Endothelial cell of umbilical vein (primary cell): ENCODE results near the gene LRRC8B. TPM values are rescaled to one million over a fixed set of nuclear protein-coding genes. Genes with fewer than 3 reads are reported as not detected.

Experiments
- BruUV-seq: library from RNA; stranded (reverse); fragments of 400-500 nt; replicated peaks from 2 replicates; lab custom pipeline; 2021; lab: Mats Ljungman, UMichigan
- CTCF ChIA-PET: fragments of 300-600, 350-600 bp; sonication (Branson Sonifier 250); formaldehyde crosslinking; loops from one replicate; lab custom pipeline; 2021; ENCODE audit warnings: antibody characterized with exemption, inconsistent platforms; lab: Charles Lee
- POLR2A ChIA-PET: fragments of 300-600, 350-600 bp; sonication (Branson Sonifier 250); formaldehyde crosslinking; loops from one replicate; lab custom pipeline; 2021; ENCODE audit warnings: antibody characterized with exemption, inconsistent platforms; lab: Charles Lee
- DNase-seq: peaks from one replicate; pipeline ENCODE4 v3.0.0-alpha.2; 2011; ENCODE audit warnings: low read depth, low spot score
- FAIRE-seq: peaks from 2 replicates; lab custom pipeline; 2011; peaks lifted over from hg19 to GRCh38; lab: Jason Lieb, UNC
- H2AFZ ChIP-seq: 2 replicates; pipeline ENCODE4 v1.6.0; 2012; ENCODE audit warnings: low read depth, low read length, control low read depth, inconsistent platforms
- H3K27ac ChIP-seq: 2 replicates; pipeline ENCODE4 v1.5.1; 2011; ENCODE audit warnings: low read depth, mild to moderate bottlenecking, control low read depth, low read length, moderate library complexity; ENCODE audit not compliant: insufficient read depth
- H3K27me3 ChIP-seq, 2 experiments: 2 replicates each; pipeline versions ENCODE4 v1.6.0 to v1.6.1; 2011; ENCODE audit warnings: low read length in 2 of 2, mixed read lengths in 1 of 2; ENCODE audit not compliant: control insufficient read depth in 2 of 2, insufficient read depth in 2 of 2
- H3K36me3 ChIP-seq, 2 experiments: 2 replicates in 1 of 2; 3 replicates in 1 of 2; pipeline ENCODE4 v1.5.1; 2011; ENCODE audit warnings: low read length in 2 of 2, mild to moderate bottlenecking in 1 of 2, moderate library complexity in 1 of 2; ENCODE audit not compliant: control insufficient read depth in 2 of 2, insufficient read depth in 2 of 2; ENCODE audit errors: extremely low read depth in 1 of 2
- H3K4me1 ChIP-seq: 3 replicates; pipeline ENCODE4 v1.5.1; 2011; ENCODE audit warnings: mild to moderate bottlenecking, low read length; ENCODE audit not compliant: control insufficient read depth, insufficient read depth; ENCODE audit errors: extremely low read depth
- H3K4me2 ChIP-seq: 2 replicates; pipeline ENCODE4 v1.6.1; 2011; ENCODE audit warnings: low read length, control low read depth, mixed read lengths; ENCODE audit not compliant: insufficient read depth
- H3K4me3 ChIP-seq, 3 experiments: fragments of 200-600 bp in 1 of 3; sonication (generic), shearing (Covaris generic) in 1 of 3; replicated peaks in 1 of 3; 2 replicates each; pipeline ENCODE4 v1.5.1; 2011 to 2016; ENCODE audit warnings: control low read depth in 3 of 3, low read length in 3 of 3, mild to moderate bottlenecking in 2 of 3, inconsistent platforms in 1 of 3, low read depth in 1 of 3, moderate library complexity in 1 of 3; ENCODE audit not compliant: insufficient read depth in 1 of 3
- H3K79me2 ChIP-seq: 2 replicates; pipeline ENCODE4 v1.6.0; 2012; ENCODE audit warnings: low read length, inconsistent platforms; ENCODE audit not compliant: control insufficient read depth, insufficient read depth
- H3K9ac ChIP-seq: replicated peaks from 2 replicates; pipeline ENCODE3; 2011; ENCODE audit warnings: low read length, control low read depth; ENCODE audit not compliant: insufficient read depth; ENCODE audit errors: extremely low read depth
- H3K9me1 ChIP-seq: replicated peaks from 3 replicates; pipeline ENCODE4 v1.6.0; 2011; ENCODE audit warnings: mild to moderate bottlenecking, low read length; ENCODE audit not compliant: control insufficient read depth, insufficient read depth; ENCODE audit errors: extremely low read depth
- H3K9me3 ChIP-seq: replicated peaks from 2 replicates; pipeline ENCODE4 v1.5.1; 2012; ENCODE audit warnings: low read length, inconsistent platforms; ENCODE audit not compliant: control insufficient read depth, insufficient read depth
- H4K20me1 ChIP-seq: replicated peaks from 2 replicates; pipeline ENCODE3; 2011; ENCODE audit warnings: mild to moderate bottlenecking, low read length; ENCODE audit not compliant: control insufficient read depth, insufficient read depth; ENCODE audit errors: extremely low read depth
- EZH2 ChIP-seq: IDR thresholded peaks from 2 replicates; pipeline ENCODE4 v1.6.1; 2012; ENCODE audit warnings: borderline replicate concordance, low read depth, mild to moderate bottlenecking, moderate library complexity, low read length, inconsistent platforms; ENCODE audit not compliant: severe bottlenecking
- FOS ChIP-seq: IDR thresholded peaks from 2 replicates; pipeline ENCODE4 v1.6.1; 2011; ENCODE audit warnings: mild to moderate bottlenecking, low read length, moderate library complexity, borderline replicate concordance; ENCODE audit not compliant: insufficient read depth
- GATA2 ChIP-seq: IDR thresholded peaks from 2 replicates; pipeline ENCODE4 v1.7.0; 2011; ENCODE audit warnings: low read depth, mild to moderate bottlenecking, moderate library complexity, mixed read lengths, low read length; ENCODE audit not compliant: insufficient read length, insufficient read depth
- JUN ChIP-seq: IDR thresholded peaks from 2 replicates; pipeline ENCODE4 v1.6.1; 2011; ENCODE audit warnings: borderline replicate concordance, low read depth; ENCODE audit not compliant: insufficient read length, insufficient read depth
- MYC ChIP-seq: IDR thresholded peaks from one replicate; pipeline ENCODE4 v1.6.1; 2011; ENCODE audit warnings: mild to moderate bottlenecking, low read depth, low read length
- POLR2A ChIP-seq: IDR thresholded peaks from 2 replicates; pipeline ENCODE4 v1.6.1; 2012; ENCODE audit warnings: low read depth, mild to moderate bottlenecking, control low read depth, low read length
- POLR2AphosphoS5 ChIP-seq: IDR thresholded peaks from 2 replicates; pipeline ENCODE4 v1.6.1; 2012; ENCODE audit warnings: low read depth, mild to moderate bottlenecking, control low read depth, low read length, moderate library complexity; ENCODE audit not compliant: insufficient read depth
- dilution Hi-C: fragments of 300-500 bp; cut with MboI; formaldehyde crosslinking; loops from one replicate; pipeline ENCODE4 v1.15.0; 2019; ENCODE audit warnings: low sequenced_read_pairs; ENCODE audit not compliant: extremely low pct_ligation_motif_present
- intact Hi-C: fragments of 100-400 bp; cut with micrococcal nuclease; formaldehyde crosslinking; loops from one replicate; pipeline ENCODE4 v1.10.0; 2022
- polyA plus RNA-seq, 4 experiments: library from polyadenylated mRNA; depleted of rRNA in 3 of 4; stranded (reverse) in 3 of 4; unstranded in 1 of 4; fragments of >200 nt; gene quantifications; 2 replicates each; pipeline versions ENCODE4 v1.2.1 to v1.2.3, GENCODE V29; 2011 to 2012; ENCODE audit warnings: missing spikeins in 1 of 4
- total RNA-seq: library from RNA; stranded (reverse); gene quantifications from 2 replicates; pipeline ENCODE4 v1.2.3, GENCODE V29; 2021
- TF ChIP-seq, protein P1 (sequence below): IDR thresholded peaks from 2 replicates; pipeline ENCODE4 v1.6.1; 2011; ENCODE audit not compliant: insufficient read depth, insufficient read length
- TF ChIP-seq, protein P2 (sequence below), 2 donors: IDR thresholded peaks; 1 replicate in 1 of 2; 2 replicates in 1 of 2; pipeline ENCODE4 v1.5.1; 2011; ENCODE audit warnings: low read length in 2 of 2, mild to moderate bottlenecking in 2 of 2, moderate library complexity in 2 of 2, control low read depth in 1 of 2, inconsistent platforms in 1 of 2, low read depth in 1 of 2; ENCODE audit not compliant: insufficient read depth in 1 of 2; ENCODE audit errors: extremely low read depth in 1 of 2

Gene LRRC8B
- total and polyA plus RNA-seq, 2 donors (not counting 3 experiments of a cell fraction or from before 2014, with no cell fraction given), result 15.2 to 15.8 TPM

DNA sequence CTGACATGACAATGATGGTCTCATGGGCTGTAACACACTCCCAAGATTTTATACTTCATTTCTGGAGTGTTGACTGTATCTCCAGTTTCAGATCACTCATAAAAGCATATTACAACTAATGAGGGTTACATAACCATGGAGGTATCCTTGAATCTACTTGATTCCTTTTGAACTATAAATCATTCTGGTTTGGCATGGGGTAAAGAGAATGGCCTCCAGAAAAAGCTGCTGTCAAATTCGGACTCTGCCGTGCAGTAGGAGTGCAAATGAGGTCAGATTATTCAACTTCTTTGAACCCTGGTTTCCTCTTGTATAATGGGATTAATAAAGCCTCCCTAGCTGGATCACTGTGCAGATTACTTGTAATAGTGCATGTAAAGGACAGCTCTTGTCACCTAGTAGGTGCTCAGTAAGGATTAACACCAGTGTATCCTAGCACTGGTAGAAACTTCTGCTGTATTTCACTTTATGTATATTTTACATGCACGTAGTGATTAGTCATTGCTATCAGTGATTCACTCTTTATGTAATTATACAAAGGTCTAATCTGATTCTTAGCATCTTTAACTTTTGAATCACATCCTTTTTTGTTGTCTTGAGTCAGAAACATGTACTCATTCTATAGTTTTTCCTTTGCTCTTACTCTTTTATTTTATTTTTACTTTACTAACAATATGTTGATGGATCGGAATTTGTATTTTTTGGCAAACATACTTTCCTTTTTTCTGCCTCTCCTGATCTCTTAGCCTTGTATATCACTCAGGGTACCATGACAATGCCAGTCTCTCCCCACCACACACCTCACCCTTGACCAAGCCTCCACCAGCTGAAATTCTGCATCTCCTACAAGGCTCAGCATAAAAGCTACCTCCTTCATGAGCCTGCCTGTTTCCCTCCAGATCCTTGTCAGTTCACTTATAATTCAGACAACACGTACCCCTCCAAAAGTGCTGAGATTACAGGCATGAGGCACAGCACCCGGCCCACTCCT is 111.5 kb downstream of the LRRC8B start:
- intact Hi-C loops (loop anchor here (1.0 to 2.0 kb wide), 4 partner anchors 56 to 359 kb away; partner anchors contain the start of gene ZNF326), dilution Hi-C loops (no loop called here)
- H3K9me1 ChIP-seq, result no peaks in the 10 kb centered on the region
- H3K79me2 ChIP-seq, result peaks cover 75% of the 10 kb centered on the region
- TF ChIP-seq MYC, result no peak
- TF ChIP-seq, protein P1, sequence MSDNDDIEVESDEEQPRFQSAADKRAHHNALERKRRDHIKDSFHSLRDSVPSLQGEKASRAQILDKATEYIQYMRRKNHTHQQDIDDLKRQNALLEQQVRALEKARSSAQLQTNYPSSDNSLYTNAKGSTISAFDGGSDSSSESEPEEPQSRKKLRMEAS, result no peak
- peak; percentile 86 for TF ChIP-seq GATA2
- TF ChIP-seq POLR2A, result peak; percentile 88
- TF ChIP-seq FOS, result peak; percentile 99
- no peak for TF ChIP-seq EZH2
- TF ChIP-seq, protein P2, sequence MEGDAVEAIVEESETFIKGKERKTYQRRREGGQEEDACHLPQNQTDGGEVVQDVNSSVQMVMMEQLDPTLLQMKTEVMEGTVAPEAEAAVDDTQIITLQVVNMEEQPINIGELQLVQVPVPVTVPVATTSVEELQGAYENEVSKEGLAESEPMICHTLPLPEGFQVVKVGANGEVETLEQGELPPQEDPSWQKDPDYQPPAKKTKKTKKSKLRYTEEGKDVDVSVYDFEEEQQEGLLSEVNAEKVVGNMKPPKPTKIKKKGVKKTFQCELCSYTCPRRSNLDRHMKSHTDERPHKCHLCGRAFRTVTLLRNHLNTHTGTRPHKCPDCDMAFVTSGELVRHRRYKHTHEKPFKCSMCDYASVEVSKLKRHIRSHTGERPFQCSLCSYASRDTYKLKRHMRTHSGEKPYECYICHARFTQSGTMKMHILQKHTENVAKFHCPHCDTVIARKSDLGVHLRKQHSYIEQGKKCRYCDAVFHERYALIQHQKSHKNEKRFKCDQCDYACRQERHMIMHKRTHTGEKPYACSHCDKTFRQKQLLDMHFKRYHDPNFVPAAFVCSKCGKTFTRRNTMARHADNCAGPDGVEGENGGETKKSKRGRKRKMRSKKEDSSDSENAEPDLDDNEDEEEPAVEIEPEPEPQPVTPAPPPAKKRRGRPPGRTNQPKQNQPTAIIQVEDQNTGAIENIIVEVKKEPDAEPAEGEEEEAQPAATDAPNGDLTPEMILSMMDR (IDR thresholded peaks at IDR 0.05; ENCODE audit: extremely low read depth in 1 of 2, insufficient read depth in 1 of 2, low read depth in 1 of 2, low read length in 2 of 2), result no peak
- TF ChIP-seq POLR2AphosphoS5, result peak; percentile 58
- peak; percentile 98 for TF ChIP-seq JUN
- peak overlapping the region; percentile 99 for H3K9ac ChIP-seq
- H2AFZ ChIP-seq, result no peak overlapping the region
- H3K9me3 ChIP-seq, result no peaks in the 10 kb centered on the region
- ChIA-PET CTCF (interaction anchor here (0.8 to 10.8 kb wide), 7 partner anchors 9 to 132 kb away, joined by 3 to 230 read pairs (median 3); no protein-coding TSS in a partner anchor), POLR2A (interaction anchor here (1.2 to 2.4 kb wide), 2 partner anchors 83 to 127 kb away, joined by 4 to 8 read pairs; no protein-coding TSS in a partner anchor)
- peaks cover 35% of the 10 kb centered on the region for H3K4me1 ChIP-seq
- H3K27ac ChIP-seq, result peak overlapping the region; percentile 97
- H3K4me2 ChIP-seq, result peak overlapping the region; percentile 96
- no peaks in the 10 kb centered on the region for H3K27me3 ChIP-seq
- peak overlapping the region in 2 of 3 experiments; percentile 10 to 100 for H3K4me3 ChIP-seq
- DNase-seq, result peak; percentile 91
- H4K20me1 ChIP-seq, result peaks cover 2% of the 10 kb centered on the region
- TSS peak; percentile 81 for BruUV-seq
- H3K36me3 ChIP-seq, result no peaks in the 10 kb centered on the region
- FAIRE-seq, result peak; percentile 85
